Measurements from ENCODE around the gene ZNF563. TPM values are rescaled to one million over a fixed set of nuclear protein-coding genes. Genes with fewer than 3 reads are reported as not detected.

ZNF563 gene
- total RNA-seq, 1 donor = 1.7 TPM

DNA sequence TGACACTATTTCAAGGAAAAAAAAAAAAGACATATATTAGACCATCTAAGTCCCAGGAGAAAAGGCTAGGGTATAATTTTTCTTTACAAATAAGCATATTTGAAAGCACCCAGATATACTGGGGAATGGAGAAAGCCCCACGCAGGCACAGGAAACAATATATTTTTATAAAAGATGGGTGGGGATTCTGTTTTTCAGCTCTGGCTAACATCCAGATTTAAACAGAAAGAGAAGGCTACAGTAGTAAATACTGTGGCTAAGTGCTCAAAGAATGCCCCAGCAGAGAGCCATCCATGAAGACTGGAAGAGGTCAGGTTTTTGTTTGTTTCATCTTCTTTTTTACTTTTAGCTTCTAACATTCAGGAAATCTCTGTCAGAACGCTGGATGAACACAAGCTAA is 54.7 kb downstream of the ZNF563 start:
- DNase-seq (ENCODE audit: low read depth) = no peak
- no peak overlapping the region for H3K4me3 ChIP-seq (ENCODE audit: low read depth, low read length)
- TF ChIP-seq, protein P1, sequence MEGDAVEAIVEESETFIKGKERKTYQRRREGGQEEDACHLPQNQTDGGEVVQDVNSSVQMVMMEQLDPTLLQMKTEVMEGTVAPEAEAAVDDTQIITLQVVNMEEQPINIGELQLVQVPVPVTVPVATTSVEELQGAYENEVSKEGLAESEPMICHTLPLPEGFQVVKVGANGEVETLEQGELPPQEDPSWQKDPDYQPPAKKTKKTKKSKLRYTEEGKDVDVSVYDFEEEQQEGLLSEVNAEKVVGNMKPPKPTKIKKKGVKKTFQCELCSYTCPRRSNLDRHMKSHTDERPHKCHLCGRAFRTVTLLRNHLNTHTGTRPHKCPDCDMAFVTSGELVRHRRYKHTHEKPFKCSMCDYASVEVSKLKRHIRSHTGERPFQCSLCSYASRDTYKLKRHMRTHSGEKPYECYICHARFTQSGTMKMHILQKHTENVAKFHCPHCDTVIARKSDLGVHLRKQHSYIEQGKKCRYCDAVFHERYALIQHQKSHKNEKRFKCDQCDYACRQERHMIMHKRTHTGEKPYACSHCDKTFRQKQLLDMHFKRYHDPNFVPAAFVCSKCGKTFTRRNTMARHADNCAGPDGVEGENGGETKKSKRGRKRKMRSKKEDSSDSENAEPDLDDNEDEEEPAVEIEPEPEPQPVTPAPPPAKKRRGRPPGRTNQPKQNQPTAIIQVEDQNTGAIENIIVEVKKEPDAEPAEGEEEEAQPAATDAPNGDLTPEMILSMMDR (IDR thresholded peaks at IDR 0.05; ENCODE audit: insufficient read depth, low read depth, low read length) = no peak

DNA sequence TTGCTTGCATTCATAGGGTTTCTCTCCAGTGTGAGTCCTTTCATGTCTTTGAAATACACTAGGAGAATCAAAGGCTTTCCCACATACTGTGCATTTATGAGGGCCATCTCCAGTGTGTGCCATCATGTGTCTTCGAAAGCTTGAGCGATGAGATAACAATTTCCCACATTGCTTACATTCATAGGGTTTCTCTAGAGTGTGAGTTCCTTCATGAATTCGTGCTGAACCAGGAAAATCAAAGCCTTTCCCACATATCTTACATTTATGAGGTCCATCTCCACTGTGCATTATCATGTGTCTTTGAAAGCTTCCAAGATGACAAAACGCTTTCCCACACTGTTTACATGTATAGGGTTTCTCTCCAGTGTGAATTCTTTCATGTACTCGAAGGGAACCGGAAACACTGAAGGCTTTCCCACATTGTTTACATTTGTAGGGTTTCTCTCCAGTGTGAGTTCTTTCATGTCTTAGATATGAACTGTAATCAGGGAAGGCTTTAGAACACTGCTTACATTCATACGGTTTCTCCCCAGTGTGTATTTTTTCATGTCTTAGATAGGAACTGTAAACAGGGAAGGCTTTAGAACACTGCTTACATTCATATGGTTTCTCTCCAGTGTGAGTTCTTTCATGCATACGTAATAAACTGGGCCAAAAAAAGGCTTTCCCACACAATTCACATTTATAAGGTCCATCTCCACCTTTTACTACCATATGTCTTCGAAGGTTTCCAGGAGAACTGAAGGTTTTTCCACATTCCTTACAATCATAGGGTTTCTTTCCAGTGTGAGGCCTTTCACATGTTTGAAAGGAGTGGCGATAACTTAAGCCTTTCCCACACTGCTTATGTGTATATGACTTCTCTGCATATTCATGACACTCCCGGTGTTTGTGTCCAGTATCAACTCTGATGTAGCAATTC is 60.2 kb downstream of the ZNF563 start:
- TF ChIP-seq, protein P1 (IDR thresholded peaks at IDR 0.05; ENCODE audit: insufficient read depth, low read depth, low read length) = no peak
- DNase-seq (ENCODE audit: low read depth) = no peak
- no peak overlapping the region for H3K4me3 ChIP-seq (ENCODE audit: low read depth, low read length)

DNA sequence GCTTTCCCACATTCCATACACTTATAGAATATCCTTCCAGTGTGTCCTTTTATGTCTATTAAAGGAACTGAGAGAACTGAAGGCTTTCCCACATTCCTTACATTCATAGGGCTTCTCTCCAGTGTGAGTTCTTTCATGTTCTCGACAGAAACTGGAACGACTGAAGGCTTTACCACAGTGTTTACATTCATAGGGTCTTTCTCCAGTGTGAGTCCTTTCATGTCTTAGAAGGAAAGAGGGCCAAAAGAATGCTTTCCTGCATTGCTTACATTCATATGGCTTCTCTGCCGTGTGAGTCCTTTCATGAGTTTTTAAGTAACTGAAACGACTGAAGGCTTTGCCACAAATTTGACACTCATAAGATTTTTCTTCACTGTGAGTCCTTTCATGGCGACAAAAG is 61.0 kb downstream of the ZNF563 start:
- TF ChIP-seq, protein P1 (IDR thresholded peaks at IDR 0.05; ENCODE audit: insufficient read depth, low read depth, low read length) = no peak
- no peak for DNase-seq (ENCODE audit: low read depth)
- H3K4me3 ChIP-seq (ENCODE audit: low read depth, low read length) = no peak overlapping the region

DNA sequence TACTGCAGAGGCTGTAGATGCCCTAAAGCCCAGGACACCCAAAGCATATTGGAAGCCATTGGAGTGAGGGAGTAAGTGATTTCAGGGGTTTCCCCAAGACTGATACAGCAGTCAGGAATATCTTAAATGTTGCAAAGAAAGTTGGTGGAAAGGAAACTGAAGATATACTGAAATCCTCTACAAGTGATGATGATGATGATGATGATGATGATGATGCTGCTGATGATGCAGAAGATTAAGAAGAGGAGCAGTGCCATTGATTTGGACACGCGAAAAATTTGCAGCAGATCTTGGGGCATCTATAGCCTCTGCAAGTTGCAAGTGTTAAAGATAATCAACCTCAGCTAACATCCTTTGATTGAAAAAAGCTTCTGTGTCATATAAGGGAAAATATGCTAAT is 62.6 kb downstream of the ZNF563 start:
- no peak for DNase-seq (ENCODE audit: low read depth)
- TF ChIP-seq, protein P1 (IDR thresholded peaks at IDR 0.05; ENCODE audit: insufficient read depth, low read depth, low read length) = no peak
- H3K4me3 ChIP-seq (ENCODE audit: low read depth, low read length) = no peak overlapping the region

Small RNA genes lying within 50 kb of the gene (small RNA-seq; reads per million reads assigned to genes)
- gene RPS29P23 = not detected

Other genes starting within 250 kb of the ZNF563 start
- 3.5 and 6.0 TPM in 2 replicates for gene ZNF20, start 193.3 kb downstream of the ZNF563 start, total RNA-seq
- gene ZNF625, start 176.9 kb downstream of the ZNF563 start, total RNA-seq = 10.3 and 14.7 TPM in 2 replicates
- 5.2 and 8.2 TPM in 2 replicates for gene ZNF136, start 170.5 kb downstream of the ZNF563 start, total RNA-seq
- gene ZNF44, start 38.8 kb downstream of the ZNF563 start, total RNA-seq = 5.2 and 5.5 TPM in 2 replicates
- gene ZNF442, start 32.0 kb upstream of the ZNF563 start, total RNA-seq = 0.64 and 1.3 TPM in 2 replicates
- 1.6 and 3.5 TPM in 2 replicates for gene ZNF799, start 67.6 kb upstream of the ZNF563 start, total RNA-seq
- gene ZNF443, start 107.4 kb upstream of the ZNF563 start, total RNA-seq = 1.3 and 3.5 TPM in 2 replicates
- gene ZNF709, start 151.2 kb upstream of the ZNF563 start, total RNA-seq = 1.9 and 3.0 TPM in 2 replicates
- 6.0 and 6.4 TPM in 2 replicates for gene ZNF564, start 217.8 kb upstream of the ZNF563 start, total RNA-seq

Data from fibroblast of villous mesenchyme (primary cell).